Esophagus squamous epithelium (tissue), 5 donors: ENCODE measurements around the gene BNIP3. TPM values are rescaled to one million over a fixed set of nuclear protein-coding genes. Genes with fewer than 3 reads are reported as not detected.

Source experiments
- DNase-seq: peaks from one replicate; lab custom pipeline; 2025; lab: John Stamatoyannopoulos, UW
- H3K27ac ChIP-seq, 4 donors: fragments of 200-600 bp; sonication (generic); one replicate each; pipeline ENCODE4 v1.5.1; 2016 to 2019; ENCODE audit warnings: mild to moderate bottlenecking in 1 of 4
- H3K27me3 ChIP-seq, 4 donors: fragments of 200-600 bp; sonication (generic); 1 replicate in 3 of 4; 2 replicates in 1 of 4; pipeline versions ENCODE4 v1.5.1 to v1.6.0; 2017 to 2021; ENCODE audit warnings: antibody characterized with exemption in 1 of 4
- H3K36me3 ChIP-seq, 3 donors: fragments of 200-600 bp; sonication (generic); one replicate each; pipeline ENCODE4 v1.5.1; 2016 to 2019
- H3K4me1 ChIP-seq, 3 donors: fragments of 200-600 bp; sonication (generic); one replicate each; pipeline ENCODE4 v1.5.1; 2017 to 2019
- H3K4me3 ChIP-seq, 4 donors: fragments of 200-600 bp; sonication (generic); 1 replicate in 3 of 4; 2 replicates in 1 of 4; pipeline ENCODE4 v1.5.1; 2016 to 2019; ENCODE audit warnings: mild to moderate bottlenecking in 2 of 4, moderate library complexity in 1 of 4
- H3K9me3 ChIP-seq, 3 donors: fragments of 200-600 bp; sonication (generic); one replicate each; pipeline ENCODE4 v1.5.1; 2016 to 2019
- POLR2A ChIP-seq, 4 donors: fragments of 450-650 bp; IDR thresholded peaks; one replicate each; pipeline ENCODE4 v1.6.1; 2017; ENCODE audit warnings: antibody characterized with exemption in 4 of 4, mild to moderate bottlenecking in 4 of 4, moderate library complexity in 3 of 4
- WGBS, 2 donors: methylation state at CpG; one replicate each; pipeline ENCODE4 v1.1.5; 2018; 5-methylcytosine and 5-hydroxymethylcytosine counted together
- intact Hi-C: fragments of 100-400 bp; cut with DNase I; formaldehyde crosslinking; loops from one replicate; pipeline ENCODE4 v1.15.0; 2022
- total RNA-seq, 4 donors: library from RNA; depleted of rRNA; stranded (reverse); fragments of >200 nt; gene quantifications; one replicate each; pipeline ENCODE4 v1.1.0, GENCODE V29; 2016
- TF ChIP-seq, protein P1 (sequence below), 6 experiments: fragments of 450-650 bp in 4 of 6; fragments of 200-600 bp in 2 of 6; sonication (generic) in 2 of 6; IDR thresholded peaks; one replicate each; pipeline ENCODE4 v1.5.1; 2016 to 2019; ENCODE audit warnings: antibody characterized with exemption in 6 of 6, mild to moderate bottlenecking in 4 of 6, moderate library complexity in 4 of 6
- donor health status: DM: yes; HTN: yes; CAD: no.

The BNIP3 gene
- total RNA-seq, 4 donors from 2014 or later, result 35.2 to 83.8 (median 73.9) TPM

DNA sequence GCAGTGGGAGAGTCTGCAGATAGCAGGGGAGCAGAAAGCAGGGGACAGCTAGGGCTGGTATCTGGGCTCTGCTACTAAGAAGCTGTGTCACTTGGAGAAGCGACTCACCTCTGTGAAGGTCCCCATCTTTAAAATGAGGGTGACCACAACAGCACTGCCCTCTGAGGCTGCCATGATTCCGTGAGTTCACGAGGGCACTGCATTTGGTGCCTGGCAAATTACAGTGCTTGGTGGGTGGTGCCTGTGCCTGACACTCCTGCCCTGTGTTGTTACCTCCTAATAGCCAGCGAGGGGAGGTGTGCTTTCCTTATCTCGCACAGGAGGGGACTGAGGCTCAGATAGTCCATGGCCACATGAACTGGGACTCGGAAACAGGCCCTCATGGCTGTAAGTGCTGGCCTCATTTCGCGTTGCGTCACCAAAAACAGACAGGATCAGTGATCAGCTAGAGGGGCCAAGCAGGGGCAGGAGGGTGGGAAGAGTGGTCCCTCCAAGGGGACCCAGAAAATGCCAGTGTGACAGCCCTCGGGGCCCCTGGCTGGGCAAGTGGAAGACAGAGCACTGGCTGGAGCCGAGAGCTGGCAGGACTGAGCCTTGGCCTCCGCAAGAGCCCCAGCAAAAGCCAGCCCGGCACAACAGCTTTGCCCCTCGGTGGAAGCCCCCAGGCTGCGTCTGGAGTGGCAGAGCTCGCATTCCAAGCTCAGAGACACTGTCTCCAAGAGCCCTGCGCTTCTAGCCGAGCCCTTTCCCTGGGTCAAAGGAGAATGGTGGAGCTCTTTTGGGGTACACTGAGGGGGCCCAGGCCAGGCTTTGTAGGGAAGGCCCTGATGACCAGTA is 17.3 kb upstream of the BNIP3 start:
- Histone ChIP-seq H3K36me3 (no peaks in the 10 kb centered on the region), H3K4me3 (no peak overlapping the region), H3K9me3 (no peaks in the 10 kb centered on the region), H3K4me1 (peaks cover 5 to 32% (median 27%) of the 10 kb centered on the region in 3 donors), H3K27me3 (no peaks in the 10 kb centered on the region), H3K27ac (peak overlapping the region; percentile 75 to 88 (median 82))
- DNase-seq, result no peak
- WGBS, 2 donors, result 89 to 92% methylated on average over 9 to 10 of the region's 18 CpGs
- intact Hi-C loops, result no loop called here
- TF ChIP-seq POLR2A (IDR thresholded peaks at IDR 0.05), result no peak
- TF ChIP-seq, protein P1, sequence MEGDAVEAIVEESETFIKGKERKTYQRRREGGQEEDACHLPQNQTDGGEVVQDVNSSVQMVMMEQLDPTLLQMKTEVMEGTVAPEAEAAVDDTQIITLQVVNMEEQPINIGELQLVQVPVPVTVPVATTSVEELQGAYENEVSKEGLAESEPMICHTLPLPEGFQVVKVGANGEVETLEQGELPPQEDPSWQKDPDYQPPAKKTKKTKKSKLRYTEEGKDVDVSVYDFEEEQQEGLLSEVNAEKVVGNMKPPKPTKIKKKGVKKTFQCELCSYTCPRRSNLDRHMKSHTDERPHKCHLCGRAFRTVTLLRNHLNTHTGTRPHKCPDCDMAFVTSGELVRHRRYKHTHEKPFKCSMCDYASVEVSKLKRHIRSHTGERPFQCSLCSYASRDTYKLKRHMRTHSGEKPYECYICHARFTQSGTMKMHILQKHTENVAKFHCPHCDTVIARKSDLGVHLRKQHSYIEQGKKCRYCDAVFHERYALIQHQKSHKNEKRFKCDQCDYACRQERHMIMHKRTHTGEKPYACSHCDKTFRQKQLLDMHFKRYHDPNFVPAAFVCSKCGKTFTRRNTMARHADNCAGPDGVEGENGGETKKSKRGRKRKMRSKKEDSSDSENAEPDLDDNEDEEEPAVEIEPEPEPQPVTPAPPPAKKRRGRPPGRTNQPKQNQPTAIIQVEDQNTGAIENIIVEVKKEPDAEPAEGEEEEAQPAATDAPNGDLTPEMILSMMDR (IDR thresholded peaks at IDR 0.05), result no peak

DNA sequence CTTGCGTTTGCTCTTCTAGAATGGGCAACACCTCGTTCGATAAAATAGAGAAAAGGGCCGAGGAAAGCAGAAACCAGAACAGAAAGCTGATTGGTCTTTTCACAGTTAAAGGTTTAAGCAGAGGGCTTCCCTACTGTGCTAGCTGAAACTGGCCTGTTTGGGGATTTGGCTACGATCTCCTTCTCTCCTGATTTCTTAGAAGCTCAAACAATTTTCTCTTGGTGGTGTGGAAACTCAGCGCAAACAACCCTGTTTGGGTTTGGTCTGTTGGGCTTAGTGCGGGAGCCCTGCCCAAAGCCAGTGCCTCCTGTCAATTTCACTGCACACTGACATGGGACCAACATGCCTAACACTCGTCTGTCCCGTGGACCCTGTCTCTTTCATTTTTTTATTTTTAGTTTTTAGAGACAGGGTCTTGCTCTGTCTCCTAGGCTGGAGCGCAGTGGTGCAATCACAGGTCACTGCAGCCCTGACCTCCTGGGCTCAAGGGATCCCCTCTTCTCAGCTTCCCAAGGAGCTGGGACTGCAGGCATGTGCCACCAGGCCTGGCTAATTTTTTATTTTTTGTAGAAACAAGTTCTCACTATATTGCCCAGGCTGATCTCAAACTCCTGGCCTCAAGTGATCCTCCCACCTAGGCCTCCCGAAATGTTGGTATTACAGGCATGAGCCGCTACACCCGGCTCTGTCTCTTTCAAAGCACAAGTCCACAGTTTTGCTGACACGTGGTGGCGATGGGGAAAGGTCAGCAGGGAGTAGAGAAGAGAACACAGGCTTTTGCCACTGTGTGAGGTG is 16.5 kb upstream of the BNIP3 start:
- H3K27me3 ChIP-seq, result no peaks in the 10 kb centered on the region
- DNase-seq, result no peak
- no peaks in the 10 kb centered on the region for H3K9me3 ChIP-seq
- H3K36me3 ChIP-seq, result no peaks in the 10 kb centered on the region
- H3K27ac ChIP-seq, result peak overlapping the region; percentile 75 to 88 (median 82)
- peak overlapping the region in 1 of 4 donors; percentile 38 for H3K4me3 ChIP-seq
- intact Hi-C loops, result no loop called here
- 54 to 67% methylated on average over 12 to 14 of the region's 15 CpGs for WGBS, 2 donors
- H3K4me1 ChIP-seq, result peaks cover 5 to 32% (median 27%) of the 10 kb centered on the region in 3 donors
- no peak for TF ChIP-seq POLR2A (IDR thresholded peaks at IDR 0.05)
- TF ChIP-seq, protein P1 (IDR thresholded peaks at IDR 0.05), result no peak

DNA sequence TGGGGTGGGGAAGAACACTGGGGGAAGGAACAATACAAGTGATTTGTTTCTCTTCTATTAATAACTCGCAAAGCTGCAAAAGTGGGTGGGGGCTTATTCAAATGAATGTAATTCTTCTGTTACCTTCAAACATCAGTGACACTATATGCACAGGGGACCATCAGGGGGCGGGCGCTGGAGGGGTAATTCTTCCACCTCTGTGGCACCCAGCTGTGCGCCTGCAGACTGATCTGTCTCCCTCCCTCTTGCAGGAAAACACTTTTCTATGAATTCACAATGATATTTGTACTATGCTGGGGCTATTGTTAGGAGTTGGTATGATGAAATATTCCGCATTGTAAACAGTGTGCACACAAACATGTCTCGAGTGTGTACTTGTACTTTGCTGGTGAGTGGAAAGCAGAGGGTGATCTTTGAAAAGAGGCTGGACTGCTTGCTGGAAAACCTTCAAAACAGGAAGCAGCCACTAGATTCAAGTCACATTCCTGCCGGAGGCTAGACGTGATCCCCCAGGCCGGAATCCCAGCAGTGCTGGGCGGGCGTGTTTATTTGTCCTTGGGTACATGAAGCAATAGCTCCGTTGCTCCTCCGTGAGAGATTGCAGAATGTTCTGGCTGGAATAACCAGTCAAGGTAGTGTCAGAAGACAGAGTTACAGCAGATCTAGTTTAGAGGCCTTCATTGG is 15.8 kb upstream of the BNIP3 start:
- intact Hi-C loops, result no loop called here
- Histone ChIP-seq H3K36me3 (no peaks in the 10 kb centered on the region), H3K9me3 (no peaks in the 10 kb centered on the region), H3K27me3 (no peaks in the 10 kb centered on the region), H3K27ac (peak overlapping the region; percentile 75 to 88 (median 82)), H3K4me1 (peaks cover 5 to 32% (median 27%) of the 10 kb centered on the region in 3 donors), H3K4me3 (peak overlapping the region in 2 of 4 donors; percentile 13 to 38)
- peak; percentile 25 for DNase-seq
- TF ChIP-seq POLR2A (IDR thresholded peaks at IDR 0.05), result no peak
- TF ChIP-seq, protein P1 (IDR thresholded peaks at IDR 0.05), result no peak
- WGBS, 2 donors, result 37% methylated on average over 13 of the region's 13 CpGs

DNA sequence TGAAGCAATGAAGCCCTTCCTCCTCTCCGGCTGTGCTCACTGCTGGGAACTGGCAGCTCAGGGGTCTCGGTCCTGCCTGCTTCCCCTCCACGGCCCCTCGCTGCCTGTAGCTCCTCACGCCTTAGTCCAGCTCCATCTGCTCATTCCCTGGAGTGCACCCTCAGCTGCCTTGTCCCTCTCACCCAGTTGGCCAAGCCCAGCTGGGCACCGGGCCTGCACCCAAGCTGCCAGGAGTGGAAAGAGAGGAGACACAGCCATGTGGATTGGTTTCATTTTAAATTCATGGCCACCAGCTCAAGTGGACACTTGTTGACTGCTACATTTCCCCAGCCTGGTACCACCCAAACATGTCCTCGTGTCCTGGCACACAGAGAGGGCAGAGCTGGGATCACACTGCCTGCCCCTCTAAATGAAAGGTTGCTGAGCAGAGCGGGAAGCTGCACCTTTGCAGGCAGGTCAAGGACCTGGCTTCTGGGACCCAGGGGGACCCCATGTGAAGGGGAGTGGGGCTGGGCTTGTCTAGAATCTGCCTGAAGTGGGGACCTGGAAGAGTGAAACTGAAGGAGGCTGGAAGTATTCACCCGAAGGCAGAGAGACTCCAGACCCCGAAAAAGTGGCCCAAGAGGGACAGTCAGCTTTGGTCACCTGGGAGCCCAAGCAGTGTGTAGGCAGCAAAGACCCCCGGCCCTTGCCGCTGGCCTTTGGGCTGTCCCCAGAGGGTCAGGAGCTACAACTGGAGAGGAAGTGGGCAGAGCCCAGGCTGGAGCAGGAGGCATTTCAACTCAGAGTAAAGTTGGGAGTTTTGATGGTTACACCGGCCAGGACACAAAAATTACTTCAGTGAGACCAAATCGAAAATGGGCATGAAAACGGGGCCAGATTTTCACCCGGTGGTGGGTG is 15.0 kb upstream of the BNIP3 start:
- Histone ChIP-seq H3K27ac (peak overlapping the region; percentile 75 to 88 (median 82)), H3K27me3 (no peaks in the 10 kb centered on the region), H3K9me3 (no peaks in the 10 kb centered on the region), H3K4me3 (peak overlapping the region in 1 of 4 donors; percentile 38), H3K36me3 (no peaks in the 10 kb centered on the region), H3K4me1 (peaks cover 5 to 32% (median 27%) of the 10 kb centered on the region in 3 donors)
- intact Hi-C loops, result no loop called here
- 68 to 72% methylated on average over 14 to 15 of the region's 16 CpGs for WGBS, 2 donors
- no peak for DNase-seq
- TF ChIP-seq, protein P1 (IDR thresholded peaks at IDR 0.05), result no peak
- TF ChIP-seq POLR2A (IDR thresholded peaks at IDR 0.05), result no peak
